Prostate gland (tissue), 2 donors: Measurements from ENCODE around the gene C1D. TPM values are rescaled to one million over a fixed set of nuclear protein-coding genes. Genes with fewer than 3 reads are reported as not detected.

Experiments used
- DNase-seq: peaks from one replicate; pipeline ENCODE4 v3.0.0-alpha.2; 2019; ENCODE audit warnings: low spot score
- H3K27ac ChIP-seq, 2 donors: fragments of 200-600 bp; sonication (generic); 2 replicates each; pipeline ENCODE4 v1.5.1; 2017 to 2019
- H3K27me3 ChIP-seq: fragments of 200-600 bp; sonication (generic); replicated peaks from 2 replicates; pipeline ENCODE4 v1.5.1; 2019; ENCODE audit not compliant: insufficient read depth
- H3K36me3 ChIP-seq, 2 donors: fragments of 200-600 bp; sonication (generic); 1 replicate in 1 of 2; 2 replicates in 1 of 2; pipeline versions ENCODE4 v1.5.1 to v1.8.1; 2017 to 2019
- H3K4me1 ChIP-seq: fragments of 200-600 bp; sonication (generic); replicated peaks from 2 replicates; pipeline ENCODE4 v1.5.1; 2019
- H3K4me3 ChIP-seq, 2 donors: fragments of 200-600 bp; sonication (generic); 2 replicates each; pipeline ENCODE4 v1.5.1; 2017 to 2019
- H3K9me3 ChIP-seq: fragments of 200-600 bp; sonication (generic); 2 replicates; pipeline ENCODE4 v1.5.1; 2017
- CTCF ChIP-seq, 4 experiments: fragments of 200-600 bp in 2 of 4; fragments of 450-650 bp in 2 of 4; sonication (generic) in 2 of 4; IDR thresholded peaks; 1 replicate in 3 of 4; 2 replicates in 1 of 4; pipeline ENCODE4 v1.5.1; 2016 to 2019; ENCODE audit warnings: antibody characterized with exemption in 4 of 4, mild to moderate bottlenecking in 2 of 4, moderate library complexity in 2 of 4
- POLR2A ChIP-seq: fragments of 450-650 bp; IDR thresholded peaks from one replicate; pipeline ENCODE4 v1.6.1; 2016; ENCODE audit warnings: antibody characterized with exemption, mild to moderate bottlenecking
- POLR2AphosphoS5 ChIP-seq: sonication (generic); formaldehyde crosslinking; IDR thresholded peaks from one replicate; pipeline ENCODE4 v1.6.1; 2017; ENCODE audit warnings: antibody characterized with exemption
- WGBS: methylation state at CpG from one replicate; pipeline ENCODE4 v1.1.5; 2018; 5-methylcytosine and 5-hydroxymethylcytosine counted together
- intact Hi-C: fragments of 100-400 bp; cut with DNase I; formaldehyde crosslinking; loops from one replicate; pipeline ENCODE4 v1.14.2; 2022
- total RNA-seq, 2 donors: library from RNA; depleted of rRNA; stranded (reverse); fragments of >200 nt; gene quantifications; one replicate each; pipeline ENCODE4 v1.1.0, GENCODE V29; 2016

Gene C1D
- total RNA-seq, 2 donors from 2014 or later: 31.5 to 51.6 TPM

DNA sequence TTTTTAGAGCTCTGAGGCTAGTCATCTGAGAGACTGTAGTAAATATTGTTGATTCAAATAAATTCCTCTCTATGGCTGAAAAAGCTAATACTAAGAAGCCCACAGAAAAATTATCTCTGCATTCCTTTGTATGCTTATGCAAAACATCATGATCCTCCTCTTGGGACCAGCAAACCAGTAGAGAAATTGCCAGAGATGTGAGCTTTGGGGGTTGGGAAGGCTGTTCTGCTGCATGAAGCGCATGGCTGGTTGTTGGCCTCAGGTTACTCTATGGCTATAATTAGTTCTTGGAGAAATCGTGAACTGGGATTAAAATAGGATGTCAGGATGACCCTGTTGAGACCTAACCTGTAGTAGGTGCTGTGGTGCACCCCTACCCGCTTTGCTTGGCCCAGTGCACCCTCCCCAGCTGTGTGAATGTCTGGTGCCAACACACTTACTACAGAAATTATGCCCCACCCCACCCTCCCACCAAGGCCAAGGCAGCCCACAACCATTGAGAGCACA, 35.5 kb upstream of the C1D start:
- no peaks in the 10 kb centered on the region for H3K27me3 ChIP-seq
- intact Hi-C loops: no loop called here
- no peak for DNase-seq
- H3K4me1 ChIP-seq: no peaks in the 10 kb centered on the region
- WGBS: 79% methylated on average over 3 of the region's 3 CpGs
- TF ChIP-seq CTCF (IDR thresholded peaks at IDR 0.05) (no peak), POLR2A (no peak), POLR2AphosphoS5 (no peak)
- H3K36me3 ChIP-seq: no peaks in the 10 kb centered on the region
- H3K9me3 ChIP-seq: no peaks in the 10 kb centered on the region
- H3K27ac ChIP-seq: no peak overlapping the region
- H3K4me3 ChIP-seq: no peak overlapping the region

DNA sequence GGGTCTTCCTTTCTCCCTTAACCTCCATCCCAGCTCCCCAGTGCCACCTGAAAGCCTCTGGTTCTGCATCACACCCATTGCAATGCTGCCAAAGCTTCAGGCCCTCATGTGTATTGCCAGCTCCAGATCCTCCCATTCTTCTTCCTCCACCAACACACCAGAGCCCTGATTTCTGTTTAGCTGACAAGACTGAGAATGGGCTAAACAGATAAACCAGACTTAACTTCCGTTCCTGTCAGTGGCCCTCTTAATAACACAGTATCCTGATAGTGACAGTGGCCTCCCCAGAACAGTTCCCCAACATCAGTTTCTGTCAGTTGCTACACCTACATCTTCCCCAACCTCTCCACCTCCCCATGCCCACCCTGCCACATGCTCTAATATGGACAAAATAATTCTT, 31.3 kb upstream of the C1D start:
- WGBS: 91% methylated on average over 1 of the region's 1 CpG

DNA sequence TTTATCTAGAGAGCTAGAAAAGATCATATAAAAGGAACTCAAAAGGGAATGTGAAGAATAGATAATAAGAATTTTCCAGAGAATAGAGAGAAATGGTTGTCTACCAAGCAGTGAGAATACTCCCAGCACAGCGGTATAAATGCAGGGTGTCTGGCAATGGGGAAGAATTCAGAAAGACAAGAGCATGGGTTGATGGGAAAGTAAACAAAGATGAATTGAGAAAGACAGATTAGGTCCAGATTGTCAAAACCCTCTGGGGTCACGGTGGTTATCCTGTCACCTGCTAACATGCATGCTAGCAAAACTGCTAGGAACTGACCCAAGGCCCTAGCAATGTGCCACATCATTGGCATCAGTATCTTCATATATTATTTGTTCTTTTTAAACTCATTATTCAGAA, 30.8 kb upstream of the C1D start:
- Histone ChIP-seq H3K4me1 (no peaks in the 10 kb centered on the region), H3K27me3 (no peaks in the 10 kb centered on the region), H3K4me3 (no peak overlapping the region), H3K36me3 (no peaks in the 10 kb centered on the region), H3K27ac (no peak overlapping the region), H3K9me3 (no peaks in the 10 kb centered on the region)
- no peak for TF ChIP-seq POLR2A
- 86% methylated on average over 2 of the region's 2 CpGs for WGBS
- intact Hi-C loops: no loop called here
- no peak for DNase-seq

More for the DNA sequence above, 31.3 kb upstream of the C1D start:
- intact Hi-C loops: no loop called here
- TF ChIP-seq CTCF (IDR thresholded peaks at IDR 0.05) (no peak), POLR2A (no peak), POLR2AphosphoS5 (no peak)
- Histone ChIP-seq H3K27me3 (no peaks in the 10 kb centered on the region), H3K27ac (no peak overlapping the region), H3K36me3 (no peaks in the 10 kb centered on the region), H3K9me3 (no peaks in the 10 kb centered on the region), H3K4me3 (no peak overlapping the region), H3K4me1 (no peaks in the 10 kb centered on the region)
- DNase-seq: no peak

GRCh38 chr2:68091439-68092034, 28.7 kb upstream of the C1D start:
- Histone ChIP-seq H3K4me3 (no peak overlapping the region), H3K27me3 (no peaks in the 10 kb centered on the region), H3K9me3 (no peaks in the 10 kb centered on the region), H3K4me1 (no peaks in the 10 kb centered on the region), H3K27ac (no peak overlapping the region), H3K36me3 (no peaks in the 10 kb centered on the region)
- intact Hi-C loops: no loop called here
- TF ChIP-seq POLR2A: no peak
- no peak for TF ChIP-seq CTCF (IDR thresholded peaks at IDR 0.05)
- TF ChIP-seq POLR2AphosphoS5: no peak
- 36% methylated on average over 2 of the region's 2 CpGs for WGBS
- no peak for DNase-seq

GRCh38 chr2:68089961-68090360, 27.2 kb upstream of the C1D start:
- DNase-seq: no peak
- Histone ChIP-seq H3K27me3 (no peaks in the 10 kb centered on the region), H3K9me3 (no peaks in the 10 kb centered on the region), H3K27ac (no peak overlapping the region), H3K4me3 (no peak overlapping the region), H3K36me3 (no peaks in the 10 kb centered on the region), H3K4me1 (no peaks in the 10 kb centered on the region)
- intact Hi-C loops: no loop called here
- no peak for TF ChIP-seq CTCF (IDR thresholded peaks at IDR 0.05)
- TF ChIP-seq POLR2AphosphoS5: no peak
- TF ChIP-seq POLR2A: no peak
- 82% methylated on average over 1 of the region's 1 CpG for WGBS
